GM12801 (cell line): ENCODE data around the gene ENOX1.

Experiments used
- CTCF ChIP-seq: IDR thresholded peaks from one replicate; pipeline ENCODE4 v1.5.1; 2011; ENCODE audit warnings: control low read depth; ENCODE audit not compliant: insufficient read length; ENCODE audit errors: extremely low read depth

ENOX1 gene

GRCh38 chr13:43546816-43547215 lies 240.0 kb downstream of the ENOX1 start:
- TF ChIP-seq CTCF, result no peak

GRCh38 chr13:43546251-43546650 lies 240.5 kb downstream of the ENOX1 start:
- no peak for TF ChIP-seq CTCF

- no peak for TF ChIP-seq CTCF
Observed at GRCh38 chr13:43545317-43545874, 241.4 kb downstream of the ENOX1 start.

GRCh38 chr13:43544631-43545030 lies 242.1 kb downstream of the ENOX1 start:
- no peak for TF ChIP-seq CTCF

- TF ChIP-seq CTCF, result no peak
Observed at GRCh38 chr13:43544011-43544410, 242.8 kb downstream of the ENOX1 start.

- TF ChIP-seq CTCF, result no peak
Observed at GRCh38 chr13:43543331-43543730, 243.4 kb downstream of the ENOX1 start.

GRCh38 chr13:43537124-43537523 lies 249.6 kb downstream of the ENOX1 start:
- no peak for TF ChIP-seq CTCF
